ENCODE results near the gene CNOT4.

Gene CNOT4

DNA sequence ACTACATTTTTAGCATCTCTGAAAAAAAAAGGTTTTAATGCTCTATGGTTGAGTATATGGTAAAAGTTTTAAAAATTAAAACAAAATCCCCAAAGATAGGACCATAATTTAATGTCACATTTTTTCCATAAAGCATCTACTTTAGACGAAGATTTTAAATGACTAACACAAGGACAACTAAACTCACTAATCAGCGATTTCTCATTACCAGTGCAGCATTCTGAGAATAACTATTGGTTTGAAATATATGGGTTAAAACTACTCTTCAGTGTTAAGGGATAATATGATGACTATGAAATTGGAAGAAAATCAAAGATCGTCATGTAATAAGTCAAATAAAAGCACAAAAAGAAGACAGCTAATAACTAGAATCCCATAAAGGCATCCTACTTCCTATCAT, 118.4 kb downstream of the CNOT4 start:
- no peak for DNase-seq

DNA sequence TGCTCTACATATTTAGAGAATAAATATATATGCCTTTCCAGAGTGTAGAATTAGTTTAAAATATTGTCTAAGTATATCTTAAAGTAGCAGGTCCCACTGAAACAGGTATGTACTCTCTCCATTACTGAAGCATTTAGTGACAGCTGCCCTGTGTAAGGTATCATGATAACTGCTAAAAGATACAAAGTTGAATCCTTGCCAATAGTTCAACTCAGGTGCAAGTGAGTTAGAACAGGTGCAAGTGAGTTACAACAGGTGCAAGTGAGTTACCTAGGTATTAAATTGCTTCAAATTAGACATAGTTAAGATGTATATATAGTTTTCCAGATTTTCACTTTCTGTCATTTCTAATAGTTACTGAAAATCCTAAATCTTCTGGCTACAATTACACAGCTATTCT, 119.1 kb downstream of the CNOT4 start:
- no peak for DNase-seq

DNA sequence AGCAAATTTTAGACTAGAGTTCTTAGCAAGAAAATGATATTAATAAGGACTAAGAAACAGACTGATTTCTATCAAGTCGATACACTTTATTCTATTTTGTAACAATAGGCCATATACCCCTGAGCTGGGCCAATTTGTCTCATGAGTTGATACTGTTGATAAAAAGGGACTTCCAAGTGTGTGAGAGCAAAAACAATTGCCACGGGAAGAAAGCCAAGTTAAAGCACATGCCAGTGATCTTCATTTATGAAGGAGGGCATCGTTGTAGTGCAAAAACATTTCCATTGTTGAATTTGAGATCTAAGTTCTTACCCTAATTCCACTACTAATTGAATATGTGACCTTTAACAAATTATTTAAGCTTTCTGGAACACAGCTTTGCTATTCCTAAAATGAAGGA, 119.9 kb downstream of the CNOT4 start:
- no peak for DNase-seq

DNA sequence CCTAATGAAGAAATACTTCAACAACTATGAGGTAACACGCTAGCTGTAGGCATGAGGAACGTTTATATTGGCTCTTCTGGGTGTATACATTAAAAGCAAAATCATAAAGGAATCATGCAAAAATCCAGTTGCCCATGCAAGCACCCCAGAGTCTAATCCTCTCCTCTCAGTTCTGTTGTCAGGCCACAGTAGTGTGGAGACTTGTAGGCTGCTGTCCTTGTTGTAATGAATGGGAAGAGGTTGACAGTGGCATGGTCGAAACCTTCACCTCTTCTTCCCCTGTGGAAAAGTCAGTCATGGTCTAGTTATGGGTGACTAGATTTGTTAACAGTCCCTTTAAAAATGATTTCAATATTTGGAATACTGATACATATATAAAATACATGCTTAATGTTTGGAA, 121.3 kb downstream of the CNOT4 start:
- DNase-seq, result no peak

DNA sequence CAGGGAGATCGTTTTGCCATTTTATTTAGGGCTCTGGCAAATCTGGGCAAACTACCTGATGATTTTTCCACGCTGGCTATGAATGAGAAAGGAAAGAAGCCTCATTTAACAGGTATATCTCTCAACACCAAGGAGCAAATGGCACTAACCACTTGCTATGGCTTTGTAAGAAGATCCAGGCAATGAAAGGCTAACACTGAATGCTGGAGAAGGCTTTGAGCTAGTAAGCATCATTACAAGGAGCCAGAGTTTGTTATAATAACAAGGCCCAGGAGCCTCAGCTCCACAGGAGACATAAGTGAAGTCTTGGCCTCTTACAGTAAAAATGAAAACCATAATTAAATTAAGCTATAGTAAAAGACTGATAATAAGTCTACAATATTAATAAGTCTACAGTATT, 123.1 kb downstream of the CNOT4 start:
- DNase-seq, result no peak

DNA sequence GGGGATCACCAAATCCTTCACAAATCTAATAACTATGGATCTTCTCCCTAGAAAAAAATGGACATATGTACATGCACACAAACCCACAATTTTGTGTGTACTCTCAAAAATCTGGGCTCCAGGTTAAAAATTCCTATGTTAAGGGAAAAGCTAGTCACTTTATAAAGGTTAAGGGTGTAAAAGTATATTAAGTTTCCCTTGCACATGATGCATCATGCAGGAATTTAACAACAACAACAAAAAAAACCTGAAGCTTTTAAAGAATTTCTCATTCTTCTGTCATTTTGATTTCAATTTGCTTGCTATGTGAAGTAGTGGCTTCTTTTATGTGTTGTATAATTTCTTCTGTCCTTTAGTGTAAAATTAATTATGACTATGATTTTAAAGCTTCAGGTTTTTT, 123.7 kb downstream of the CNOT4 start:
- DNase-seq, result no peak

DNA sequence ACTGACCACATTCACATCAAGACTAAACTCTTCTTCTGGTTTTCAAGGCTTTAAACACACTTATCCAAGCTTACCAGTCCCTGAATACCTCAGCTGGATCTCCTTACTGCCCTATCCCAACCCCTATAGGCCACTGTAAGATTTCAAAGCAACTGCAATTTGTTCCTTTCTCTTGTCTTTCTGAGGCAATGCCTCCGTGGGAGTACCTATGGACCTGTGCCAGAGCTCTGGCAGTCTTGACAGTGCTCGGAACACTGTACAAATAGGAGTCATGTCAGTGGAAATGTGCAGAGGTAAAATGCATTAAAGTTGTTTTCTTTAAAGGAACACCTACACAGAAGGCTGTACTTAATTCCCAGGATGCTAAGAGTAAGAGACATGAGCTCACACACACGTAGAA, 124.7 kb downstream of the CNOT4 start:
- no peak for DNase-seq

DNA sequence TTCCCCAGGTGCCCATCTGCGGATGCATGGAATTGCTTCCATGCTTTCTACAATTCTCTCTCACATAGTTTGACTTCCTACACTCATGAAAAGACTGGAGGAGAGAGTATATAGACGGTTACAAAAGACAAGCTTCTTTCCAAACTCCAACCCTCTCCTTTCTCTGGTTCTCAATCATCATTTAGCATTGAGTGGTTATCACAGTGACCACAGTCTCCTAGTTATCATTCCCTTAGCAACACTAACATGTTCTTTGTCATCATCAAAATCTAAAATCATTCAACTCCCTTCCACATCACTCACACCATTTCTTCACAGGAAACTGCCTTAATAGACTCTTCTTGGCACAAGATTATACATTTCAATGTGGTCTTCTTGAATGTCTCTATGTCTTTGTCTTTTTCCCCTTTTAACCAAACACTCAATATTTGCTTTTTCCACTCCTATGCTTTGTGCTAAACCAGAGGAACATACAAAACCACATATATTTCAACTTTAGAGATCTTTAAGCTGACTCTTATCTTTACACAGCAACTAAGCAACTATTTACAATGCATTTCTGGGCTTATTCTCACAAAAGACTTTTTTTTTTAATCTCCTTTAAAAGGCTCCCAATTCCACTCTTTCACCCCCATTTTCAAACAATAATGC, 126.3 kb downstream of the CNOT4 start:
- no peak for DNase-seq

DNA sequence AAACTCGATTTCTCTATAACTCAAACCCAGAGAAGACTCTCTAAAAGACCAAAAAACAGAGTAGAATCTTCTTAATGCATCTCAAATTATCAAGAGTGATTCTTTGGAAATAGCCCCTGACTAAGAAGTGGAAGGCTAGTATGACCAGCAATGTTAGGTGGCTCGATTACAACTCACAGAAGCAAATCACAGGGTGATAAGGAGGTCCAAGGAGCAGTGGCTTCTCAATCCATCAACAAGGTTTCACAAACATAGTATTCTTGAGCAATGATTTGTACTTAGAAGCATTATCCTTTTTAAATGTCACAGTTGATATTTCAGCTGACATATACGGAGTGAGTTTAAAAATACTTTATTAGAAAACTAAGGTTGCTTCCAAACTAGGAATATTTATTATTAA, 127.7 kb downstream of the CNOT4 start:
- DNase-seq, result no peak

DNA sequence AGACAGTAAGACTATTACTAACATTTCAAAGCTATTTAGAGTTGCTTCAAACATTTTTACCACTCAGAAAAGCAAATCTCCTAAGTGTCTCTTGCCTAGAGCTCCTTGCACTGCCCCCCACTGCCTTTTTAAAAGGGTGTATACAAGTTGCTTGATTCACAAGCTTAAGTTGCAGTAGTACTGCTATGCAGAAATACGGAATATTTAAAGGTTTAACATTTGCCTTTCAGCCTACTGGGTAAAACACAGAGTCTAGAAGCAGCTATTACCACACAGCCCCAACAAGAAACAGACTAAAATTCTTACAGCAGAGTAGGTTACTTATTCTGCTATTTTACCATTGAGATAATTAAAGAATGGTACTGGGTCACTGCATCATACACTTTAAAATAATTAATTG, 128.5 kb downstream of the CNOT4 start:
- DNase-seq, result no peak

DNA sequence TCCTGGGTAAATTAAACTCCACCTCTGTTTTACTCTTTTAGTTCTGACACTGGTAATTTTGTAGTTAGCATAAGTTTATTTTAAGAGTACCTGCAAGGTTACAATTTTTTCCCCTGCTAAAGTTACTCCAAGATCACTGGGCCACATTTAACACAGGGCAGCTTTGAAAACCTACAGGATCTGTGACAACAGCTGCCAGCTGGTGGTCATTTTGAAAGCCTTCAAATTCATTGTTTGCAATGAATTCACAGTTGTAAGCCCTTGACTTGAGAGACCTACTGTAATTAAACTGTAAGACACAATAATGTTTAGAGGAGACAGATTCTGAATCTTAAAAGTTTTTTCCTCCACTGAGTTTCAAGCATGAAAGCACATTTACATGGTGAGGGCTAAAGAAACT, 129.6 kb downstream of the CNOT4 start:
- DNase-seq, result no peak

DNA sequence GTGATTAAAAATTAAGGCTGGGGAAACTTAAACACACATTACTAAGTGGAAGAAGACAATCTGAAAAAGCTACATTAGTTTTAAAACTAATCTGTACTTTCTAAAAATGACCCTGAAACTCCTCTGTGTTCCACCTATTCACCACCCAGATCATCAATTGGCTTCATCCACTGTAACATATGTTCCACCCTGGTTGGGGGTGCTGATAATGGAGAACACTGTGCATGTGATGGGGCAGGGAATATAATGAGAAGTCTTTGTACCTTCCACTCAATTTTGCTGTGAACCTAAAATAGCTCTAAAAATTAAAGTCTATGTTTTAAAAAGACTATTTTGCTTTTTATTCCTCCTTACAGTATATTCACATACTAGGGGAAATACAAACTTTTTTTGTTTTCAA, 132.7 kb downstream of the CNOT4 start:
- no peak for DNase-seq

DNA sequence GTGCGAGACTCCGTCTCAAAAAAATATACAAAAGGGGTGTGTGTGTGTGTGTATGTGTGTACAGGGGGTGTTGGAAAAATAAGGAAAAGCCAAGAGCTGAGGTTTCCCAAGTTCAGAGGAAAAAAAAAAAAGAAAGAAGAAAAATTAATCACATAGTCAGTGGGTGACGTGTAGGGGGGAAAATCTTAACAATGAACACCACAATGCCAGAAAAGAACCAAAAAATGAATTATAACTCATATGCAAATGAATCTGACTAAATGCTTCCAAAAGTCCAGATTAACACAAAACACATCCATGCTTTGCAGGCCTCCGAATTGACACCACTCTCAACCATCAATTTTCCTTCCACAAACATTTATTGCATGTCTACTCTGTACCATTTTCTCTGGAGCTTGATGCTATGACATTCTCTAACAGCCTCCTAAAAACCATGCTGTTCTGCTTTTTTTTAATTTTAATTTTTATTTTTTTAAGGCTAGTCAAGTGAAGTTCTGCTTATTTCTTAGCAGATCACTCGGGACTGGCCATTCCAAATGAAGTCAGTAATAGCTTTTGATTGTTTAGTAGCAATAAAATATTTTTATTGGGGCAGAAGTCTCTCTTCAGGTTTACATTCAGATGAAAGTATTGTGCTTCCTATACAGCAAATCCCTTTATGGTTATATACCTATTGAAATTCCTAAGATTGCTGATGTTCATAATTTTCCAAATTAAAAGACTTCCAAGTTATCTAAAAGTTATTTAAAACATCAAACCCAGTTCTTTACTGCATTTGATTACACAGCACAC, 133.8 kb downstream of the CNOT4 start:
- DNase-seq, result no peak

DNA sequence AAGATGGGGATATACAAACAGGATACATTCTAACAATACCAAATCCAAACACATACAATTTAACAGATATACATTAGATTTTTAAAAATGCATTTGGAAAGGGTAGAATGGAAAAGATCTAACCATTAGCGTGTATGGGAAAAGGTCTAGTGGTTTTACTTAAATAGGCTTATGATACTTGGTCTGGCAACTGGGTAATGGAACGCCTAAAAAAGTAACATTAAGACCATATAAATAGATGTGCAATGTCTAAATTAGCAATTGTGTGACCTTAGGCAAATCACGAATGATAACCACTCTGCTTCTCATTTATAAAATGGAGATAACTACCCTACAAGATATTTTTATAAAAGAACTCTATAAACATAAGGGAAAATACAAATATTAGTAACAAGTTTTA, 135.2 kb downstream of the CNOT4 start:
- no peak for DNase-seq

DNA sequence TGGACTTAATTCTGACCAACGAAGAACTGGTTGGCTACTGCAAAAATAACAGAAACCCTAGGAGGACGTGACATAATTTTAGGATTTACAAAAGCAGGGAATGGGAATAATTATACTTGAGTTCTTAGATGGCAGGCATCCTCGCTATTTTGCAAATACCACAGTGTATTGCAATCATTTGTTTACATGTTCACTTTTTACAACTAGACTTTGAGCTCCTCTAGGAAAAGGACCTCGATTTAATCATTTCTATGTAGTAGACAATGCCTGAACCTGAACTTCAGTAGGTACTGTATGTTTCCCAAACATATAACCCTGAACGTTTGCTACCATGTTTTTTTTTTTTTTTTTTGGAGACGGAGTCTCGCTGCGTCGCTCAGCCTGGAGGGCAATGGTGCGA, 137.7 kb downstream of the CNOT4 start:
- DNase-seq, result no peak

DNA sequence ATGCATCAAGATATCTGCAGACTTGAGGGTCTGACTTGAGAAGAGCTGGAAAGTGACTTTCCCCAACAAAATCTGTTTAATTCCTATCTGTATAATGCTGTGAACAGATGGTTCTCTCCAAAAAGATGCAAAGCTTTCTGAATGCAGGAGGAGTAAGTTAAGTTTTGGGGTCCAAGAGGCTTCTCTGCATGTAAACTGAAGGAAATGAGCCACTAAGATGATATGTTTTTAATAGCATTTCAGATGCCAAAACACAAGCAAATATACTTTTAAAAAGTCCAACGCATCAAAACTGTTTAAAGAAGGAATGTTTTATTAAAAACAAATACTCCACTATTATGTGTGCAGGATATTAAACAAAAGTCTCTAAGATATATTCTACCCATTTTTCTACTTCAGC, 139.2 kb downstream of the CNOT4 start:
- DNase-seq, result no peak

DNA sequence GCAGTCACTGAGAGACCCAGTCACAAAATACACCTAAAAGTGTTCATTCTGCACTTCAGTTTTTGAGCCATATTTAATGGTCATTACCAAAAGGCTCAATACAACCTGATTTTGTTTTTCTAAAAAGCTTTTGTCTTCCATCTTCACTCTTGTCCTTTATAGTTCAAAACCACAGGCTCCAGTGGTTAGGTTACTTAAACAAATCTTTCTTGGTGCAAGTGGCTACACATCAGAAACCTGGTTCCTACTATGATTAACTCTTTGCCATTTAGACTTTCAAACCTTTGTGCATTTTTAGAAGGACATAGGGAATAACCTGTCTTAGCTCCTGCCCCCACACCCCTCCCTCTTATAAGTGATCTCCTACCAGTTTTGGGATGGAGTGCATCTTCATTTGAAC, 140.5 kb downstream of the CNOT4 start:
- DNase-seq, result no peak

DNA sequence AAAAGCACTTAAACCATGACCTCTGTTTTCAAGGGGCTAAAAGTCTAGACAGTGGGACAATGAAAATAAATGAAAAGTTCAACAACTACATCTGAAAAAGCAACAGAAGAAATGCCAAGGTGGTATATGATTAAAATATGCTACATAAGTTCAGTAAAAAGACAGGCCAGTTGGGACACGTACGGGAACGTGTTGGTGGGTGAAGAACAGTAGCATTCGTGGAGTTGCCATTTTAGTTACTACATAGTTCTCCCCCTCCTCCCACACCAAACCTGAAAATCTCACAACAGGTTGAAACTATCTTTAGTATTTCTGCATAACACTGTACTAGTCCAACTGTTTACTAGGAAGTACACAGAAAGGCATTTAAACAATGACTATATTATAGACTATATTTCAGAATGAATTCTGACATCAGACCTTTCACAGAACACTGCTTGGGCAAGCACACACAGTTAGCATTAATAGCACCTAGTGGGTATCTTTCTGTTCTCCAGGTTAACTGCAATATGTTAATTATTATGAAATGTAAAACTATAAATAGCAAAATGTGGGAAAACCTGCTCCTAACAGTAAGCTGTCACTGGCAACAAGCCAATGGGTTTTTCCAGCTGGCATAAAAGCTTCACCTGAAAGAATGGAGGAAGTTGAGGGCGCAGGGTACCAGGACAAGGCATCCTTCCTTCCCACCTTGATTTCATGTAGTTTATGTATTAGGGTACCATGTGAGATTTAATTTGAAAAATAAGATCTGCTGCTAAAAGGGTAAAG, 141.3 kb downstream of the CNOT4 start:
- no peak for DNase-seq

DNA sequence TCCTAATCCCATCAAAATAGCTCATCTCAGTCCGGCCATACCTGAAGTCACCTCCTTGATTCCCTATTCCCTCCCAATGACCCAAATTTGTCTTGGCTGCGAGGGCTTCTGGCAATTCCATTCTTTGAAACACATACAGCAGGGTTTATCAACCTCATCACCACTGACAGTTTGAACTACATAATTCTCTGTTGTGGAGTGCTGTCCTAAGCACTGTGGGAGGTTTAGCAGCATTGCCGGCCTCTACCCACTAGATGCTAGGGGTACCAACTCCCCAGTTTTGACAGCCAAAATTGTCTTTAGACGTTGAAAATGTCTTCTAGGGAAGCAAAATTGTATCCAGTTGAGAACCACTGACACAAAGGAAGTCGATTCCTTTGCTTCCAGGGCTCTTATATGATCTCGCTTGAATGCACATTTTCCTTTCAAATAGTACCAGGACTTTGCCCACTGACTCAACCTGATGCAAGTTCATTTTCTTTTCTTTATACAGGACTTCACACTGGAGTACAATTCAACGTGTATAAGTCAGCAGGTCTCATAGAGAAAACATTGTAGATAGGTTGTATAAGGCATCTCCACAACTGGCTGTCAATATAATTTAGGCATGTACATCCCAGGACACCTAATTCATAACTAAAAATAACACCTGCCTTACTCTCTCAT, 142.9 kb downstream of the CNOT4 start:
- no peak for DNase-seq

DNA sequence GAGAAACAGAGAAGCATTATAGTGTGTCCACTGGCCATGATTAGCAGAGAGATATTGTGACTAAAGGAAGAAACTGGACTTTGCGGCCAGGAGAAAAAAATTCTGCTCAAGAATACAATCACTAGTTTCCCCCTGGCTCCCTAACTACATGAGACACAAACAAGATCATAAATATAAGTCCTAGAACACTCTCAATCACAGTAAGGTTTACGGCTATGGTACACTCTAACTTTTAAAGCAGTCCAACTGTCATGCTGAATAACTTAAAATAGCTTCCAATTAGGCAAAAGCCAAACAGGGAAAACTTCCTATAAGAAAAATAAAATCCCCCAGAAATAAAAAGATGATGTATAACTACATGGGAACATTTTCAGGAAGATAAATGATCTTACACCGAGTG, 144.2 kb downstream of the CNOT4 start:
- no peak for DNase-seq

DNA sequence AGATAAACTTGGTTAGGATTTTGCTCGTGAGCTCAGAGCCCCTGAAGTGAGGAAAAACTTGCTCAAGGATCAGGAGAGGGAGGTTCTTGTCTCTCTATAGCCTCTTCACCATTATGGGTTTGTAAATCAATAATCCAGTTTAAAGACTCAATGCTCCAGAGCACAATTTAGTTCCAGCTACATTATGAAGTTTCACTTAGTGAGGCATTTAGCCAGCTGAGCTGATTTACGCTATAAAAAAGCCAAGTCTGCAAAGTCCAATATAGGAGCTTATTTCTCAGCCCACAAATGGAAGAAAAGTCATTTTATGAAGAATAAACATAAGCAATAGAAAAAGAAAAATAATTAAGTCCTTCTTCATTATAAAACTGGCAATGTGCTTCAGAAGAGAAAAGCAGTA, 145.7 kb downstream of the CNOT4 start:
- no peak for DNase-seq

DNA sequence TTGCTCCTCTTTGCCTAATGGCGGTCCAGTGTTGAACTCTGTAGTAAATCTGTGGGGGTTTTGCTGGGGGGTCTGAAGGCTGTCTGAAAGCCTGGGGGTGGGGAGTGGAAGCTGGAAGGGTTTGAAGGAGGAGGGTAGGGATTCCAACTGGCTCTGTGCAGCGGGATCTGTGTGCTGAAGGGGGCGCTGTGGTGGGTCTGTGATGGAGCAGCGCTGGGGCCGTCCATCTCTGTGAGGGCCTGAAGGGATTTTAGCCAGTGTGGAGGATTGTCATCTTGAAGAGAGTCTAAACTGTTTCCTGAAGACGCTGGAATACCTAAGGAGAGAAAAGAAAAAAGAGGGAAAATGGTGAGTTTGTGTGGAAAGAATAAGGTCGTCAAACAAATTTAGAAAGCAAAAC, 147.0 kb downstream of the CNOT4 start:
- no peak for DNase-seq

DNA sequence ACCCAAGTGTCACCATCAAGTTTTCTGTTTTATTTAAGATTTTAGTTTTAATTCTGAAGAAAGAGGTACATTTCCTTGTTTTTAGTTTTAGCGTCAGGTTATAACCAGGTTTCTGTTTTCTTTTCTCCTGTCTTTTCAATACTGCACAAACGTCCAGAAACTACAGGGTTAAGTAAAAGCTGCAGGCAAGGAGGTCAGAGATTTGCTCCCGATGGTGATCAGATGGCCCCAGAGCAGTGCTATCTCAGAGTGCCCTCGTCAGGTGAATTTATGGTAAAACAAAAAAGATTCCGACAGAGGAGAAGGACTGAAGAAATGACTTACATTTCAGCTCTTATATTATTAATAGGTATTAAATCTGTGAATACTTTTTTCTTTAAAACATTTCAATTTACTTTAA, 148.1 kb downstream of the CNOT4 start:
- no peak for DNase-seq

DNA sequence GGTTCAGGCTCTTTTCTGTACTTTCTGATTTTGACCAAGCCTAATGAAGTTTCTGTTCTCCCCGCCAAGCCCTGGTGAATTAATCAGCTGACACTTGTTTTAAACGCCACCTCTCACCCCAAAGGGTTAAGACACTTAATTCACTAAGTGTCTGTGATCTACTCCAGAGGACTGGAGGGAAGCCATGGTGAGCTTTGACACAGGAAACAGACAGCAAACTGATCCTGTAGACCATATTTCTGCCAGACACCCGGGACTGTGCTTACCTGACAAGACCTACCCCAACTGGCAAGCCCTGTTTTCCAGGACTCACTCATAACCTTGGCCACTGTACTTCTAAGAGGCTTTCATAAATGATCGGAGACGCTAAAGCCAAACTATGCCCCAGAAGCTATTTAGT, 150.3 kb downstream of the CNOT4 start:
- no peak for DNase-seq

Measured in T-helper 1 cell (primary cell).